Stimulated activated CD8-positive, alpha-beta memory T cell treated with anti-CD3 and anti-CD28 coated beads, Interleukin-7, amount 100 ng/mL, for 24 hours (primary cell): Measurements from ENCODE around the gene SLC12A5.

Experiments
- DNase-seq: peaks from one replicate; pipeline ENCODE4 v3.0.0-alpha.2; 2020; ENCODE audit warnings: low read depth

The SLC12A5 gene

DNA sequence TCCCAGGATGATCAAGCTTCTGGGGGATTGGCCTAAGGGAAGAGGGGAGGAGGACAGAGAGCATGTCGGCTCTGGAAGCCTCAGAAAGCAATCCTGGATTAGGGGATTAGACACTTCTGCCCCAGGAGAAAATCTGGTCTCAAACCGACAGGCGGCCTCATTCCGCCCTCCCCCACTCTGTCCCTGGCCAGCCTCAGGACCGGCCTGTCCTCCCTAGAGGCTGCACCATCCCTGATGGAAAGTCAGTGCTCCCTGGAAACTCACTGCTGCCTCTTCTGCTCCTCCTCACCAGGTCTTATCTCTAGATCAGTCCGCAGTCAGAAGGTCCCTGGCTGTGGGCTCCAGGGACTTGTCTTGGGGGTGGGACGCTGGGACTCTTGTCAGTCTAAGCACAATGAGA, 905 bp upstream of the SLC12A5 start:
- no peak for DNase-seq

DNA sequence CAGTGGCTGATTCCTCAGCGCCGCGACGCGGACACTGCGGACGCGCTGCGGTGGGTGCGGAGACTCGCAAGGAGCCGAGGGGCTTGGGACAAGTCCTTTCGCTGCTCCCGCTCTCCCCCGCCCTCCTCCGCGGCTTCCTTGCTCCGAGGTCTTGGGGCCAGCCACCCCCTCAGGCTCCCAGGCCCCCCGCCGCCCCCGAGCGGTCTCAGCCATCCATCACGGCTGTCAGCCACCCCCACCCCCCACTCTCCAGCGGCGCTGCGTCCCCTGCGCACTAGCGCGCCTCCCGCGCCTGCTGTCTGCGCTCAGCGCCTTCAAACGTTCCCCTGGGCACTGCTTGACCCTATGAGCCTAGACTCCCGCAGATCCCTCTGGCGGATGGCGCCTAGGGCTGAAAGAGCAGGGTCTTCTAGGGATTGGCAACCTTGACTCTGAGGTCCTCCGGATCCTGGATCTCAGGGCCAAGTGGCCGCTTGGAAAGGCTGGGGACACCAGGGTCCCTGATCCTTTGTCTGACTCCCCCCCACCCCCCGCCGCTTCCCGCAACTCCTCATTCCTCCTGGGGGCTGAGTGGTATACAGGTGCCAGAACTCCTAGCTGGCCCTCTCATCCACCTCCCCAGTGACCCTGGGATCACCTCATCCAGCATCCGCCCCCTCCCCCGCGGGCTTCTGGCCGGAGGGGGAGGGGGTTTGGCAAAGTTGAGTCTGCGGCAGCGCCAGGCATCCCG, 1.4 kb downstream of the SLC12A5 start:
- DNase-seq = no peak

DNA sequence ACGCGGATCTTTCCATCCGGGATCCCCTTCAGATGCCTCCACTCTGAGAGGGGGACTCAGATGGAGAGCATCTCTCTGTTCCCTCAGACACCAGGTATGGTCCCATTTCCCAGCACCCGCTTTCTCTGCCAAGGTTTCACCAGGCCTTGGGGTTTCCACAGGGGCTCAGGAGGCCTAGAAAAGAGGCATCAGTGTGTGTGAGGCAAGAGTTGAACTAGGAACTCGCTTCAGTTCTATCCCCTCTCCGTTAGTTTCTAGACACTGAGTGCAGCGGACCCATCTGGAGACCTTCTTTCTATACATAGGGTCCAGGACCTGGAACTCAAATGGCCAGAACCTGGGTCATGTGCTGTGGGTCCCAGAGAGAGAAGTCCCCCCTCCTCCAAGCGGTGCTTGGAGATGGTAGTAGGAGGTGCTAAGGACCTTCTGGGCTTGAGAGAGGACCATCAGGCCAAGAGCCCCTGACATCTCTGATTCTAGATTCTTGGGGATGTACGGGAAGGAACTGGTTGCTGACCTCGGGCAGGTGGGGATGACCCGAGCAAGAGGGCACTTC, 2.1 kb downstream of the SLC12A5 start:
- no peak for DNase-seq

DNA sequence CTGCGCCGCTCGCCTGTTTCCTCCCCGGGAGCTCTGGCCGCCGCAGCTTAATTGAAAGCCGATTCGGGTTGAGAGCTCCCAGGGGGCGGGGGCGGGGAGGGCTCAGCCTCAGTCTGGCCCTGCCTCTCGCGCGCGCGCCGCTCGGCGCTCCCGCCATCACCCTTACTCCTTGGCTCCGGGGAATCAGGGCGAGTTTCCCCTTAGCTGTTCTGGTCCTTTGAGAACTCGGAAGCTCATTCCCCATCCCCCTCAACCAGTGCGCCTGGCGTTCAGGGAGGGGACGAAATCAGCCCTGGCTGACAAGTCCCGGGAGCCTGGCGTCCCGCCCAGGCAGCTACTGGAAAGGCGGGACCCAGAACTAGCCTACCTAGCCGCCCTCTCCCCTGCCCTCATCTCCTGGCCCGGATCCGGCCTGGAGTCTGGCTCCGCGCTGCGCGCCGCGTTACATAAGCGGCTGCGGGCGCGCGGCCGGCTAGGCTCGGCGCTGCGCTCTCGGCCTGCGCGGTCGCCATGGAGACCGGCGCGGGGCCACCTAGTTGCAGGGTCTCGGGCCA, 2.8 kb downstream of the SLC12A5 start:
- no peak for DNase-seq

DNA sequence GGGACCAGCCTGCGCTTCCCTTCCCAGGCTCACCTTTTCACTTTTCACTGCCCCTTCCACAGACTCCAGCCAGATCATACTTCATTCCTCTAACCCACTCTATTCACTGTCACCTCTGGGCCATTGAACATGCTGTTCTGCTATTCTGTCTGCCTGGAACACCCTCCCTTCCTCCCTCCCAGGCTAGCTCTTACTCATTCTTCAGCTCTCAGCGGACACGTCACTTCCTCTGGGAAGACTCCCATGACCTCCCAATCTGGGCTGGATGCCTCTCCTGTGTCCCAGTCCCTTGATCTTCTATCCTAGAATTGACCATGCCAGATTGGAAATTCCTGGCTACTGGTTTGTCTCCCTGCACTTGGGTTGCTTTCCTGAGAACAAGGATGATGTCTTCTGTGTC, 5.0 kb downstream of the SLC12A5 start:
- DNase-seq = no peak

DNA sequence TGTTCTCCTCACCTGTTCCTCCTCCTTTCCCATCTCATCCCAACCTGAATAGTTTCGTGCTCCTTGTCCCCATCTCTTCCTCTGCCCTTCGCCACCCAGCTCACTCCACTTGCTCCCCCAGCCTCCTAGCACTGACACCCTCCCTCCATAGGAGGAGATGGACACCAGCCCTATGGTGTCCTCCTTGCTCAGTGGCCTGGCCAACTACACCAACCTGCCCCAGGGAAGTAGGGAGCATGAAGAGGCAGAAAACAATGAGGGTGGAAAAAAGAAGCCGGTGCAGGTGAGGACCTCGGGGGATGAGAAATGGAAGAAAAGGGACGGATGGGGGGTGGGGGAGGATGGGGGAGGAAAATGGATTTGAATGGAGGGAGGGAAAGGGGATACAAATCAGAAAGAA, 6.2 kb downstream of the SLC12A5 start:
- DNase-seq = no peak

DNA sequence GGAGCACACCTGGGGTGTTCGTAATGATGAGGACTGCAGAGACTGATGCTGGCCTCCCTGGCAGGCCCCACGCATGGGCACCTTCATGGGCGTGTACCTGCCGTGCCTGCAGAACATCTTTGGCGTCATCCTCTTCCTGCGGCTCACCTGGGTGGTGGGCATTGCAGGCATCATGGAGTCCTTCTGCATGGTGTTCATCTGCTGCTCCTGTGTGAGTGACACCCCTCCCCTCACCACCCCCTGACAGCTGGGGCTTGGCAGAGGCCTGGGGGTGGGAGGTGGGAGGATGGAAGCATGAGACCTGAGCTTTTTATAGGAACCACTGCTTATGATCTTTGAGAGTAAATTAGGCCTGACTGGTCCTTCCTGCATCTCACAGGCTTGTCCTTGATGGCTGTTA, 6.7 kb downstream of the SLC12A5 start:
- DNase-seq = no peak

DNA sequence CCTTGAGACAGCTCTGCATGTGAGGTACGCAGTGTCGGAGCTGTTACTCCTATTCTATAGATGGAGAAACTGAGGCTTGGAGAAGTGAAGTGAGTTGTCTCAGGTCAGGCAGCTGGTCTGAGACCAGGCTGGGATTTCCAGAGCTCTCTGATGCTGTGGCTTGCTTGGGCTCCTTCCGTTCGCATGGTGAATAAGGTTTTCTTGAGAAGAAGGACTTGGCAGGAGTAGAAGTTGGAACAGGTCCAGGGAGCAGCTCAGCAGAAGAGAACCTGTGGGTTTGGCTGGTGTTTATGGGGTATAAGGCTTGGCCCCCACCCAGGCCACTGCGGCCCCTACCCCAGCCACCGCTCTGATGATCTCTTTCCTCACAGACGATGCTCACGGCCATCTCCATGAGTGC, 7.4 kb downstream of the SLC12A5 start:
- no peak for DNase-seq

DNA sequence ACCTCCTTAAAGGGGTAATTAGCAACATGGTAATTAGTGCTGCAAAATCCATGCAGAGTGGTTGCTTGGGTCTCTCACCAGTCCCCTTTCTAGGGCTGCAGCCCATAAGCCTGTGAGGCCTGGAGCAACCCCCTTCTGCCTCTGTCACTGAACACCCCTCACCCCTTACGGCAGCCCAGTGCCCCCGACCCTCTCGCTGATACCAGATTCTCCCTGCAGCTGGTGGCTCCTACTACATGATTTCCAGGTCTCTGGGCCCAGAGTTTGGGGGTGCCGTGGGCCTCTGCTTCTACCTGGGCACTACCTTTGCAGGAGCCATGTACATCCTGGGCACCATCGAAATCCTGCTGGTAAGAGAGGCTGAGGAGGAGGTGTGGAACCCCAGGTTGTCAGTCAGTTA, 8.0 kb downstream of the SLC12A5 start:
- DNase-seq = no peak

DNA sequence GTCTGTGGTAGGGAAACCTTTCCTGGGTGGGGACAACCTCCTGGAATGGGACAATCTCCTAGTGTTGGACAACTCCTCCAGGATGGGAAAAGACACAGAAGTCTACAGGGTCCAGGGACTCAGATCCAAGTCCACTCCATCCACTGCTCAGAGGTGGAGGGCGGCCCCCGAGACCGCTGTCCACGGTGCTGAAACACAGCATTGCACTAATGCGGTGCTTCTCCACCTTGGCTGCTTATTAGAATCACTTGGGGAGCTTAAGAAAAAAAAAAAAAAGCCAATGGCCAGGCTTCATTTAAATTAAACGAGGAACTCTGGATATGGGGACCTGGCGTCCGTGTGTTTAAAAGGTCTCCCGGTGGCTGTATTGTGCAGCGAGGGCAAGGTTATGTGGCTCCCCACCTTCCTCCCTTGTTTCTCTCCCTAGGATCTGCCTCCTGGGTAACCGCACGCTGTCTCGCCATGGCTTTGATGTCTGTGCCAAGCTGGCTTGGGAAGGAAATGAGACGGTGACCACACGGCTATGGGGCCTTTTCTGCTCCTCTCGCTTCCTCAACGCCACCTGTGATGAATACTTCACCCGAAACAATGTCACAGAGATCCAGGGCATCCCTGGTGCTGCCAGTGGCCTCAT, 12.0 kb downstream of the SLC12A5 start:
- DNase-seq = no peak

DNA sequence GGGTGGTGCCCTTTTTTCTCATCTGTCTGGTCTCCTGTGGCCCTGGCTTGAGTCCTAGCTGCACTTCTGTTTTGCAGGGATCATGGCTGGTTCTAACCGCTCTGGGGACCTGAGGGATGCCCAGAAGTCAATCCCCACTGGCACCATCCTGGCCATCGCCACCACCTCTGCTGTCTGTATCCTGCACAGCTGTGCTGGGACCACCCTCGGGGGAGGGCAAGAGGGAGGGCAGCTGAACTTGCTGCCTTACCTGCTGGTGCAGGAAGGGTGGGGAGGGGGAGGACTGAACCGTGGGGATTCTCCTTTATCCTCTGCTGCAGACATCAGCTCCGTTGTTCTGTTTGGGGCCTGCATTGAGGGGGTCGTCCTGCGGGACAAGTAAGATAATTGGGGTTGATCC, 14.5 kb downstream of the SLC12A5 start:
- DNase-seq = no peak

DNA sequence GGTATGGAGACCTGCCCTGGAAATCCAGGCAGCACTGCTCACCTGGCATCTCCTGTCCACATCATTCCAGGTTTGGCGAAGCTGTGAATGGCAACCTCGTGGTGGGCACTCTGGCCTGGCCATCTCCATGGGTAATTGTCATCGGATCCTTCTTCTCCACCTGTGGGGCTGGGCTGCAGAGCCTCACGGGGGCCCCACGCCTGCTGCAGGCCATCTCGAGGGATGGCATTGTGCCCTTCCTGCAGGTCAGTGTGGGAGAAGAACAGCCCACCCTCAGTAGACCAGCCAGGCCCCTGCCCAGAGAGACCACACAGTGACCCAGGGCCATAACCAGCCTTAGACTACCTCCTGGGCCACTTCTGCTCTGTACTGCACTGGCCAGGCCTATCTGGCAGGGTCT, 15.9 kb downstream of the SLC12A5 start:
- DNase-seq = no peak

DNA sequence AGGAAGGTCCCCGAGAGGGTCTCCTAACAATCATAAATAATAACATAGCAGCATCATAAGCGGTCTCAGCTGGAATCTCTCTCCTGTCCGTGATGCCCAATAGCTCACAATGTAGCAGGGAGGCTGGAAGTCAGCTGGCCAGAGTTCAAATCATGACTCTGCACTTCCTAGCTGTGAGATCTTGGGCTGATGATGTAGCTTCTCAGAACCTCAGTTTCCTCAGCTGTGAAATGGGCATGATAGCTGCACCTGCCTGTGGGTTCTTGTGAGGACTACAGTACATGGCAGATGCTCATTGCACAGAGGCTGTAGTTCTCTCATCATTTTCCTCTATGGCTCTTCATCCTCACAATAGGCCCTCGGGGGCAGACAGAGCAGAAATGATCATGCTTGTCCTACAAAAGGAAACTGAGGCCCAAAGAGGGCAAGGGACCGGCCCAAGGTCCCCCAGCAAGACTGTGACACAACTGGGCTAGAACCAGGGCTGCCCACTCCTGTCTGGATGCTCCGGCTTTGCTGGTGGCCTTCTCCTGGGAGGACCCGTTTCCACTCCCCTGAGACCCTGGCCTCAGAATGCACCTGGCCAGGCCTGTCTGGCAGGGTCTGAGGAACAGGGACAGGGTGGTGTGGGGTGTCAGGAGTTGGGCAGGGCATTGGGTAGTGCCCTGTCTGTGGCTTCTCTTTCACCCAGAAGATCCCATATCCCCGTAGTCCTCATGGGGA, 17.7 kb downstream of the SLC12A5 start:
- no peak for DNase-seq

DNA sequence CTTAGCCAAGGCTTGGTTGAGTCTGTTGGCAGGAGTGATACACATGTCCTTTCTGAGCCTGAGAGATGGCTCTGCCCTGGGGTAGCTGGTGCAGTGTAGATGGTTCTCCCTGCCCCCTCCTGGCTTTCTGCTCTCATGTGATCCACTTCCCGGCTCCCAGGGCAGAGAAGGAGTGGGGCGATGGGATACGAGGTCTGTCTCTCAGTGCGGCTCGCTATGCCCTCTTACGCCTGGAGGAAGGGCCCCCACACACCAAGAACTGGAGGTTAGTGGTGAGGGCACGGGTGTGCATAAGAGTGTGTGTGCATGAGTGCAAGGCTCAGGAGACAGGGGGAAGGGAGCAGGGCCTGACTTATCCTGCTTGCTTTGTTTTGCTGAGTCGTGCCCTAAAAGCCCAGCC, 18.8 kb downstream of the SLC12A5 start:
- no peak for DNase-seq

DNA sequence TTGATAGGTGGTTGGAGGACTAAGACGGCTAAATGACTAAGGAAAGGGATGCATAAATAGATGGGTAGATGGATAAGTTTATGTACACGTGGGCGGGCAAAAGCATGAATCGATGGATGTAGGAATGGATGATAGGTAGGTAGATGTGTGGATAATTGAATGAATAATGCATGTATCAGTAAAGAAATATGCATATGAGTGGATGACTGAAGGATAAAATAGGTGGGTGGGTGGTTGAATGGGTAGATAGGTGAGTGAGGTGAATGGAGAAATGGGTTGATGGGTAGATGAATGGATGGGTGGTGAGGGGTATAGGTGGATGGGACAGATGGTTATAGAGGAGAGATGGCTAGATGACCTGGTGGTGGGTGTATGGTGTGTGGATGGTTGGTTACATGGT, 20.2 kb downstream of the SLC12A5 start:
- DNase-seq = no peak

DNA sequence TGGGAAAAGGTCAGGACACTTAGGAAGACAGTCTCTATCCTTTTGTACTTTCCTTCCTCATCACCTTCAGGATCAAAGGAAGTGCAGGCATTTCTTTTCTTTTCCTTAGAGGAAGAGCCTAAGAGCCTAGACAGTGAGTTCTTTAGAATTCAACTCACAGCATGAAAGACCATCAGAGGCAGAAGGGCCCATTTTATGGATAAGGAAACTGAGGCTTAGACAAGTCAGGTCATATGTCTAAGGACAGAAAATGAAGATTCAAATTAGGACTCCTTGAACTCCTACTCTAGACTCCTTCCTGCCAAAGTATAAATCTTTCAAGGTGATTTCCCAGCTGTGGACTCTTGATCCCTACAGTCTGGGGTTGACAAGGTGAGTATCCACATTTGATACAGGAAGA, 20.8 kb downstream of the SLC12A5 start:
- DNase-seq = no peak

DNA sequence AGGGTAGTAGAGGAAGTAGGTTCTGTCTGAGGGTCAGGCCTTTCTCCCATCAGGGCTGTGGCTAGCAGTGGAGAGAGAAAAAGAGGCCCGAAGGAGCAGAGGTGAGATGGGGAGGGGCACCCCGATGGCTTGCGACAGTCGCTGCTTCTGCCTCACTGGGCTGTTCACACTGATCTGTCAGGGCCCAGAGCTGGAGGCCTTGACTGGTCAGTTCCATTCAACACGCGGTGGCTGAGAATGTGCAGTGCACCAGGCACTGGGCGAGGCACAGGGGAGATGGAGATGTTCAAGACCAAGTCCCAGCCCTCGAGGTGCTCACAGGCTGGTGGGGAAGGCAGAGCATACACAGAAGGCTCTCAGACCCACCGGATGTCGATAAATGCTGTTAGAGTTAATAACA, 21.4 kb downstream of the SLC12A5 start:
- DNase-seq = no peak

DNA sequence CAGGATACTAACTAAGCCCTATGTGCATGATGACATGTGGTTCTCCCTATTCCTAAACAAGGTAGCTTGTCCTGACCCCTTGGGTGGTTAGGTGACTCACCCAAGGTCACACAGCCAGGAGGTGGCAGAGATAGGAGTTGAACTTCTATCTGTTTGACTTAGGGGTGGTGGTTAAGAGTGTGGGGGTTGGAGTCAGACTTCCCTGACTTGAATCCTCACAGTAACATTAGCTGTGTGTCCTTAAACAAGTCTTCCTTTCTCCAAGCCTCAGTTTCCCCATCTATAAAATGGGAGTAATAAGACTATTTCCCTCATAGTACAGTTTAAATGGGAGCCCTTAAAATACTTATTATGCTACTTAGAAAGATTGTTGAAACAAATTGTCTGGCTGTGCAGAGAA, 21.9 kb downstream of the SLC12A5 start:
- DNase-seq = no peak

DNA sequence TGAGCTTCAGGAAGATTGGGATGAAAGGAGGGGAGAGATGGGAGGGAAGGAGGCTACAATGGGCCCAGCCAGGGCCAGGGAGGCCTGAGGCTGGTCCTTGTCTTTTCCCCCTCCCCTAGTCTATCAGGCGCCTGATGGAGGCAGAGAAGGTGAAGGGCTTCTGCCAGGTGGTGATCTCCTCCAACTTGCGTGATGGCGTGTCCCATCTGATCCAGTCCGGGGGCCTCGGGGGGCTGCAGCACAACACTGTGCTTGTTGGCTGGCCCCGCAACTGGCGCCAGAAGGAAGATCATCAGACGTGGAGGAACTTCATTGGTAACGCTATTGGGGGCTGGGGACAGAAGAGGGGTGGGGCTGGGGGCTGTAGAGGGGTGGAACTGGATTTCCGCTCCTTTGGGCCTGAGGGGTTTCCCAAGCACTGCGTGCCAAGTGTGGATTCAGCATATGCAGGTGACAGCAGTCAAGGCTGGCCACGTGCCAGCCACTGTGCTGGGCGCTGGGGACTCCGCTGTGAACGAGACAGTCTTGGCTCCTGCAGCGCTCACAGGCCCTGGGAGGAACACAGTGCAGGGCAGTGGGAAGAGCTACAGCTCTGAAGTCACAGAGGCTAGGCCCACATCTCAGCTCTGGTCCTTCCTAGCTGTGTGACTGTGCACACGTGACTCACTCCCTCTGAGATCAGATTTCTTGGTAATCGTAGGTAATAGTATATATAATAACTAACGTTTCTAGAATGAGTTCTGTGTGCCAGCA, 22.7 kb downstream of the SLC12A5 start:
- no peak for DNase-seq

DNA sequence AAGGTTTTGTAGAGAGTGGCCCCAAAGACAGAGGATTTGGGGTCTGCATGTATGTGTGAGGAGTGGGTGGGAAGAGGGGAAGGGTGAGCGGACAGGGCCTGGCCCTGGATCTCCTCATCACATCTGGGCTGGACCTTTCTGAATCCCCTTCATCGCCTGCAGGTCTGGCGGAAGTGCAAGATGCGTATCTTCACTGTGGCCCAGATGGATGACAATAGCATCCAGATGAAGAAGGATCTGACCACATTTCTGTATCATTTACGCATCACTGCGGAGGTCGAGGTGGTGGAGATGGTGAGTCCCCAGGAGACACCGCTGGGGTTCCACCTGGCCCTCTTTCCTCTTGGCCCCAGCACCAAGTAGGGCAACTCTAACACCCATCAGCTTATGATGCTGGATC, 24.4 kb downstream of the SLC12A5 start:
- DNase-seq = no peak

DNA sequence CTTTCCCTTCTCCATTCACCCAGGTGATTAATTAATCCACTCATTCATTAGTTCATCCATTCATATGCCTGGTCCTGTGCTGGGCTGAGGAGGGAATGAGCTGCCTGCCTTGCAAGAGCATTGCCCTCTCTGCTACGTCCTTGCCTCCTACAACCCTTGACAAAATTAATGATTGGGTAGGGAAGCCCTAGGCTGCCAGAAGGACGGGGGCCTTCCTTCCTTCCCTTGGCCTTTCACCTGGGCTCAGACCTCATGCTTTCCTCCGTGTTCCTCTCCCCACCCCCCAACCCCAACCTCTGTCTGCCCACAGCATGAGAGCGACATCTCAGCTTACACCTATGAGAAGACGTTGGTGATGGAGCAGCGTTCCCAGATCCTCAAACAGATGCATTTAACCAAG, 25.6 kb downstream of the SLC12A5 start:
- no peak for DNase-seq

DNA sequence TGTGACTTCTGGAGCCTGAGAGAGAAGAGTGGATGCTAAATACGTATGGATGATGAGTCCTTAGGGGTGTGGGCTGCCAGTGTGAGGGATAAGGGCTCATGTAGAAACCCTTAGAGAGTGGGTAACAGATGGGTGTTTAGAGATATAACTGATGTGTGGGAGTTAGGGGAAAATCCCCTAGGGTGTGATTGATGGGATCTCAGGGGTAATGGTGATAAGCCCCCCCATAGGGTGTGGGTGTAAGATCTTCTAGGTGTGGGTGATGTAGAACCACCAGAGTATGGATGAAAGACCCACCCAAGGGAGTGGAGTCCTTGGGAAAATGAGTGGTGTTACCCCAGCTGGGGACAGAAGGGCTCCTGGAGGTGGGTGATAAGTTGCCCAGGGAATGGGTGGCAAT, 26.3 kb downstream of the SLC12A5 start:
- DNase-seq = no peak
